Measurements from ENCODE around the gene FAM163B. TPM values are rescaled to one million over a fixed set of nuclear protein-coding genes. Genes with fewer than 3 reads are reported as not detected.

FAM163B gene
- total RNA-seq, 4 donors from 2014 or later = 0.64 TPM; not detected in 3

DNA sequence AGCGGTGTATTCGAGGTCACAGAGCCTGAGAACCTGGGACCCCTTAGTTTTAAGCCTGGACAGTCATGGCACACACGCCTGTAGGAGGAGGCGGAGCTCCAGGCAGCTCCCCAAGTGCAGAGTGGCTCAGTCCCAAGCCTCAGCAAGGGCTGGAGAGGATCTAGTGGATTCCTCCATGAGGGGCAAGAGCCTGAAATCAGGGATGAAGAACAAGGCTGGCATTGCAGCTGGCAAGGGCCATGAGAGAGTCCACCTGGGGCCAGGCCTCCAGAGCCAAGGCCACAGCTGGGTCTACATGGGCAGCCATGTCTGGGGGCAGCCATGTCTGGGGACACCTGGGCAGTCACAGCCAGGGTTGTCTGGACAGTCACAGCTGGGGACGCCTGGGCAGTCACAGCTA, 52.8 kb downstream of the FAM163B start:
- WGBS, 2 donors (ENCODE audit: low coverage in 1 of 2) = 84% methylated on average over 5 of the region's 5 CpGs; no CpG with 5 or more reads in 1 of the 2 donors
- peaks cover 0 to 10% (median 3%) of the 10 kb centered on the region in 4 donors for H3K4me1 ChIP-seq
- H3K36me3 ChIP-seq = no peaks in the 10 kb centered on the region
- in situ Hi-C loops (cut with MboI; ENCODE audit: low pct_ligation_motif_present in 1 of 4, low pct_unique_long_range_greater_than_20kb in 1 of 4, low sequenced_read_pairs in 3 of 4) = no loop called here
- TF ChIP-seq, protein P1, sequence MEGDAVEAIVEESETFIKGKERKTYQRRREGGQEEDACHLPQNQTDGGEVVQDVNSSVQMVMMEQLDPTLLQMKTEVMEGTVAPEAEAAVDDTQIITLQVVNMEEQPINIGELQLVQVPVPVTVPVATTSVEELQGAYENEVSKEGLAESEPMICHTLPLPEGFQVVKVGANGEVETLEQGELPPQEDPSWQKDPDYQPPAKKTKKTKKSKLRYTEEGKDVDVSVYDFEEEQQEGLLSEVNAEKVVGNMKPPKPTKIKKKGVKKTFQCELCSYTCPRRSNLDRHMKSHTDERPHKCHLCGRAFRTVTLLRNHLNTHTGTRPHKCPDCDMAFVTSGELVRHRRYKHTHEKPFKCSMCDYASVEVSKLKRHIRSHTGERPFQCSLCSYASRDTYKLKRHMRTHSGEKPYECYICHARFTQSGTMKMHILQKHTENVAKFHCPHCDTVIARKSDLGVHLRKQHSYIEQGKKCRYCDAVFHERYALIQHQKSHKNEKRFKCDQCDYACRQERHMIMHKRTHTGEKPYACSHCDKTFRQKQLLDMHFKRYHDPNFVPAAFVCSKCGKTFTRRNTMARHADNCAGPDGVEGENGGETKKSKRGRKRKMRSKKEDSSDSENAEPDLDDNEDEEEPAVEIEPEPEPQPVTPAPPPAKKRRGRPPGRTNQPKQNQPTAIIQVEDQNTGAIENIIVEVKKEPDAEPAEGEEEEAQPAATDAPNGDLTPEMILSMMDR (IDR thresholded peaks at IDR 0.05) = no peak
- TF ChIP-seq EP300 (IDR thresholded peaks at IDR 0.05; ENCODE audit: low read depth) = no peak
- H3K27me3 ChIP-seq = no peaks in the 10 kb centered on the region
- no peak overlapping the region for H3K4me3 ChIP-seq
- DNase-seq = no peak
- no peaks in the 10 kb centered on the region for H3K9me3 ChIP-seq
- intact Hi-C loops (cut with DNase I; ENCODE audit: low total_unique reads) = no loop called here
- H3K27ac ChIP-seq = no peak overlapping the region

DNA sequence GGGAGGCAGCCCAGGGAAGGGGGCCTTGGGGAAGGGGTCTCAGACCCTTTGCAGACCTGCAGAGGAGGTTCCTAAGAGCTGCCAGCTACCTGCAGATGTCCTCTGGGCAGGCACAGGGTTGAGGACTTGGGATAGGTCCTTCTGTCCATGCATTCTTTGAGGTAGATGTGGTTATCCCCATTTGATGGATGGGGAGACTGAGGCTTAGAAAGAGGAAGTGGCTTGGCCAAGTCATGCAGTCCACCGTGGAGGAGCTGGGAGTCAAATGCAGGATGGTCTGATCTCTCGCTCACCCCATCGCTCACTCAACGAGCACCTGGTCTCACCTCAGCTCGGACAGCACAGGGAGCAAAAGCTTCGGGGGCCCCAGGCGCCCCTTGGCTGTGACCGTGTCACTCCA, 54.5 kb downstream of the FAM163B start:
- Histone ChIP-seq H3K27me3 (no peaks in the 10 kb centered on the region), H3K4me3 (no peak overlapping the region), H3K36me3 (no peaks in the 10 kb centered on the region), H3K9me3 (no peaks in the 10 kb centered on the region), H3K27ac (no peak overlapping the region), H3K4me1 (peaks cover 0 to 6% (median 1%) of the 10 kb centered on the region in 4 donors)
- no peak for DNase-seq
- in situ Hi-C loops (cut with MboI; ENCODE audit: low pct_ligation_motif_present in 1 of 4, low pct_unique_long_range_greater_than_20kb in 1 of 4, low sequenced_read_pairs in 3 of 4) (no loop called here), intact Hi-C loops (cut with DNase I; ENCODE audit: low total_unique reads) (no loop called here)
- 88% methylated on average over 8 of the region's 8 CpGs; no CpG with 5 or more reads in 1 of the 2 donors for WGBS, 2 donors (ENCODE audit: low coverage in 1 of 2)
- TF ChIP-seq, protein P1 (IDR thresholded peaks at IDR 0.05) = no peak
- TF ChIP-seq EP300 (IDR thresholded peaks at IDR 0.05; ENCODE audit: low read depth) = no peak
- TF ChIP-seq POLR2A (IDR thresholded peaks at IDR 0.05) = no peak
- no peak for TF ChIP-seq POLR2AphosphoS5 (IDR thresholded peaks at IDR 0.05)

GRCh38 chr9:133553973-133554713, 55.0 kb downstream of the FAM163B start:
- TF ChIP-seq POLR2AphosphoS5 (IDR thresholded peaks at IDR 0.05) (no peak), POLR2A (IDR thresholded peaks at IDR 0.05) (no peak), EP300 (IDR thresholded peaks at IDR 0.05; ENCODE audit: low read depth) (no peak)
- TF ChIP-seq, protein P1 (IDR thresholded peaks at IDR 0.05) = no peak
- Histone ChIP-seq H3K36me3 (no peaks in the 10 kb centered on the region), H3K4me1 (peaks cover 0 to 6% (median 1%) of the 10 kb centered on the region in 4 donors), H3K27ac (no peak overlapping the region), H3K9me3 (no peaks in the 10 kb centered on the region), H3K4me3 (no peak overlapping the region), H3K27me3 (no peaks in the 10 kb centered on the region)
- no peak for DNase-seq
- in situ Hi-C loops (cut with MboI; ENCODE audit: low pct_ligation_motif_present in 1 of 4, low pct_unique_long_range_greater_than_20kb in 1 of 4, low sequenced_read_pairs in 3 of 4) = no loop called here
- intact Hi-C loops (cut with DNase I; ENCODE audit: low total_unique reads) = no loop called here
- WGBS, 2 donors (ENCODE audit: low coverage in 1 of 2) = 82% methylated on average over 18 of the region's 31 CpGs; no CpG with 5 or more reads in 1 of the 2 donors

DNA sequence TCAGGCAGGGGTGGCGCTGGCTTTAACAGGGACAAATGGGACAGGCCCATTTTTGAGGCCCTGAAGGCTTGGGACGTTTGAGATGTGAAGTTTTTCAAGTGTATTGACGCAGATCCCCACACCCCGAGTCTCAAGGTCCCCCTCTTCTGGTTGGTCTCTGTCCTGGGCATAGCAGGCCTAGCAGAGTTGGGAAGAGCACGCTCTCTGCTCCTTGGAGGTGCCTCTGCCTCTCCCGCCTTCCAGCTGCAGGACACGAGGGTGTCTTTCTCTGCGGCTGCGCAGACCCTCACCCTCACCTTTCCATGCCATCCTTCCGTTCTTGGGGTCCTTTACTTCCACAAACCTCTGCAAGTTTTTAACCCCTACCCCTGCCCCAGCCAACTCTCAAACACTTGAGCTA, 56.1 kb downstream of the FAM163B start:
- no peak for TF ChIP-seq EP300 (IDR thresholded peaks at IDR 0.05; ENCODE audit: low read depth)
- TF ChIP-seq POLR2A (IDR thresholded peaks at IDR 0.05) = no peak
- DNase-seq = no peak
- WGBS, 2 donors (ENCODE audit: low coverage in 1 of 2) = 60 to 93% methylated on average over 1 to 10 of the region's 10 CpGs
- Histone ChIP-seq H3K4me3 (no peak overlapping the region), H3K4me1 (peaks cover 0 to 5% (median 0%) of the 10 kb centered on the region in 4 donors), H3K27ac (no peak overlapping the region), H3K9me3 (no peaks in the 10 kb centered on the region), H3K36me3 (no peaks in the 10 kb centered on the region), H3K27me3 (no peaks in the 10 kb centered on the region)
- intact Hi-C loops (cut with DNase I; ENCODE audit: low total_unique reads) = no loop called here
- in situ Hi-C loops (cut with MboI; ENCODE audit: low pct_ligation_motif_present in 1 of 4, low pct_unique_long_range_greater_than_20kb in 1 of 4, low sequenced_read_pairs in 3 of 4) = no loop called here

Data from transverse colon (tissue), 4 donors.